MCF 10A (cell line): ENCODE measurements around the gene TUBAL3. TPM values are rescaled to one million over a fixed set of nuclear protein-coding genes. Genes with fewer than 3 reads are reported as not detected.
"Not testable (repeated sequence)": the region's sequence is repeated elsewhere in the genome, so short reads cannot be mapped to it uniquely, and the experiment has no call there.

ENCODE experiments used
- BruUV-seq: library from RNA; stranded (reverse); fragments of 400-500 nt; replicated peaks from 2 replicates; lab custom pipeline; 2021; lab: Mats Ljungman, UMichigan
- CTCF ChIA-PET: fragments of 300-600 bp; sonication (Branson Sonifier 250); formaldehyde crosslinking; extraction: SDS; loops from one replicate; lab custom pipeline; 2021; ENCODE audit warnings: antibody characterized with exemption, inconsistent platforms; lab: Yijun Ruan, JAX
- POLR2A ChIA-PET: fragments of 300-600, 350-650 bp; sonication (Branson Sonifier 250); formaldehyde crosslinking; extraction: SDS; loops from one replicate; lab custom pipeline; 2020; ENCODE audit warnings: antibody characterized with exemption, inconsistent platforms; lab: Yijun Ruan, JAX
- DNase-seq: peaks from one replicate; pipeline ENCODE4 v3.0.0-alpha.2; 2018; ENCODE audit not compliant: unreplicated experiment
- H3K27ac Mint-ChIP-seq: one replicate; pipeline ENCODE4 v1.8.0; 2022; ENCODE audit warnings: mild to moderate bottlenecking, low read depth, mixed read lengths; ENCODE audit not compliant: unreplicated experiment
- H3K27me3 Mint-ChIP-seq: one replicate; pipeline ENCODE4 v1.8.0; 2022; ENCODE audit warnings: mixed read lengths; ENCODE audit not compliant: insufficient read depth, unreplicated experiment
- H3K36me3 Mint-ChIP-seq: one replicate; pipeline ENCODE4 v1.8.0; 2022; ENCODE audit warnings: mild to moderate bottlenecking, moderate library complexity, mixed read lengths; ENCODE audit not compliant: insufficient read depth, unreplicated experiment
- H3K4me1 Mint-ChIP-seq: one replicate; pipeline ENCODE4 v1.8.0; 2022; ENCODE audit warnings: mixed read lengths; ENCODE audit not compliant: insufficient read depth, unreplicated experiment
- H3K4me3 Mint-ChIP-seq: one replicate; pipeline ENCODE4 v1.8.0; 2022; ENCODE audit warnings: mild to moderate bottlenecking, moderate library complexity, mixed read lengths; ENCODE audit not compliant: unreplicated experiment
- H3K9me3 Mint-ChIP-seq: one replicate; pipeline ENCODE4 v1.8.0; 2022; ENCODE audit warnings: mixed read lengths; ENCODE audit not compliant: unreplicated experiment
- intact Hi-C: fragments of 100-400 bp; cut with micrococcal nuclease; formaldehyde crosslinking; loops from 2 replicates; pipeline ENCODE4 v1.14.1; 2022
- total RNA-seq: library from RNA; stranded (reverse); gene quantifications from 2 replicates; pipeline ENCODE4 v1.2.3, GENCODE V29; 2022
- TF ChIP-seq, protein P1 (sequence below): fragments of 200-600 bp; IDR thresholded peaks from one replicate; pipeline ENCODE4 v1.8.0; 2022; ENCODE audit warnings: antibody characterized with exemption, mild to moderate bottlenecking; ENCODE audit not compliant: unreplicated experiment

TUBAL3 gene
- total RNA-seq, 1 experiment from 2014 or later: 0.44 TPM

DNA sequence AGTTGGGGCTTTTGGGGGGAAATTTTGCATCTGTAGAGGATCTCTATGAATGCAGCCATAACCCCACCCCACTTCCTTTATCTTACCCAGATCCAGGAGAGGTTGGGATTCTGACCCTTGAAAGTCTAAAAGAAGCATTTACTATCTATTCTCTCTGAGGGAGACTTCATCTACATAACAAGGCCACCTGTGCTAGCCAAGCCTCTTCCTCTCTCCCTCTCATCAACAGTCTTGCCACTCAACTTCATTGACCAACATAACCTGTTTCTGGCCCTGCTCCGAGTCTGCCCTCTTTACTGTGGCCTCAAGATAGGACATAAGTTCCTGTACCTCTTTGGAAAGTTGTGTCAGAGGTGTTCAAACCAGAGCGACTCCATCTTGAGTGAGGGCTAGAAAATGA lies 19.4 kb downstream of the TUBAL3 start:
- no peak for DNase-seq
- no TSS peak for BruUV-seq
- ChIA-PET POLR2A (no interaction called here), CTCF (interaction anchor here (0.6 to 2.0 kb wide), 3 partner anchors 49 to 274 kb away, joined by 3 to 17 read pairs (median 3); no protein-coding TSS in a partner anchor)
- H3K4me3 Mint-ChIP-seq: no peak overlapping the region
- H3K36me3 Mint-ChIP-seq: no peaks in the 10 kb centered on the region
- H3K27ac Mint-ChIP-seq: no peak overlapping the region
- intact Hi-C loops: no loop called here
- H3K9me3 Mint-ChIP-seq: peaks cover 15% of the 10 kb centered on the region
- TF ChIP-seq, protein P1, sequence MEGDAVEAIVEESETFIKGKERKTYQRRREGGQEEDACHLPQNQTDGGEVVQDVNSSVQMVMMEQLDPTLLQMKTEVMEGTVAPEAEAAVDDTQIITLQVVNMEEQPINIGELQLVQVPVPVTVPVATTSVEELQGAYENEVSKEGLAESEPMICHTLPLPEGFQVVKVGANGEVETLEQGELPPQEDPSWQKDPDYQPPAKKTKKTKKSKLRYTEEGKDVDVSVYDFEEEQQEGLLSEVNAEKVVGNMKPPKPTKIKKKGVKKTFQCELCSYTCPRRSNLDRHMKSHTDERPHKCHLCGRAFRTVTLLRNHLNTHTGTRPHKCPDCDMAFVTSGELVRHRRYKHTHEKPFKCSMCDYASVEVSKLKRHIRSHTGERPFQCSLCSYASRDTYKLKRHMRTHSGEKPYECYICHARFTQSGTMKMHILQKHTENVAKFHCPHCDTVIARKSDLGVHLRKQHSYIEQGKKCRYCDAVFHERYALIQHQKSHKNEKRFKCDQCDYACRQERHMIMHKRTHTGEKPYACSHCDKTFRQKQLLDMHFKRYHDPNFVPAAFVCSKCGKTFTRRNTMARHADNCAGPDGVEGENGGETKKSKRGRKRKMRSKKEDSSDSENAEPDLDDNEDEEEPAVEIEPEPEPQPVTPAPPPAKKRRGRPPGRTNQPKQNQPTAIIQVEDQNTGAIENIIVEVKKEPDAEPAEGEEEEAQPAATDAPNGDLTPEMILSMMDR: no peak
- H3K27me3 Mint-ChIP-seq: no peaks in the 10 kb centered on the region
- H3K4me1 Mint-ChIP-seq: no peaks in the 10 kb centered on the region

DNA sequence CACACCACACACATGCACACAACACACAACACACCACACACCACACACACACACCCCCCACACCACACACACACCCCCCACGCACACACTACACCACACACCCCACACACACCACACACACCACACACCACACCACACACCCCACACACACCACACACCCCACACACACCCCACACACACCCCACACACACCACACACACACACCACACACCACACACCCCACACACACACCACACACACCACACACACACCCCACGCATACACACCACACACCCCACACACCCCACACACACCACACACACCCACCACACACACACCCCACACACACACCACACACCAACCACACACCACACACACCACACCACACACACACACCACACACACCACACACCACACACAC lies 23.4 kb downstream of the TUBAL3 start:
- Mint-ChIP-seq H3K27me3 (no peaks in the 10 kb centered on the region), H3K4me1 (no peaks in the 10 kb centered on the region), H3K4me3 (no peak overlapping the region), H3K36me3 (no peaks in the 10 kb centered on the region), H3K27ac (no peak overlapping the region), H3K9me3 (no peaks in the 10 kb centered on the region)
- TF ChIP-seq, protein P1: no peak
- BruUV-seq: no TSS peak
- CTCF ChIA-PET: interaction anchor here (0.6 to 1.9 kb wide), 4 partner anchors 47 to 566 kb away, joined by 3 to 9 read pairs (median 3); no protein-coding TSS in a partner anchor
- intact Hi-C loops: no loop called here
- POLR2A ChIA-PET: no interaction called here
- DNase-seq: no peak

DNA sequence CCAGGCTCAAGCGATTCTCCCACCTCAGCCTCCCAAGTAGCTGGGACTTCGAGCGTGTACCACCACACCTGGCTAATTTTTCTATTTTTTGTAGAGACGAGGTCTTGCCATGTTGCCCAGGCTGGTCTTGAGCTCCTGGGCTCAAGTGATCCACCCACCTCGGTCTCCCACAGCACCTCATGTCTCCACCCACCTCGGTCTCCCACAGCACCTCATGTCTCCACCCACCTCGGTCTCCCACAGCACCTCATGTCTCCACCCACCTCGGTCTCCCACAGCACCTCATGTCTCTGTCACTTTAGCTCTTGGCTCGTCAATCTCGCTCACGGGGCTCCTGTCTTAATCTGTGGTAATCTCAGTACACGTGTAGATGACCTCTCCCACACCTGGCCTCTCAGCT lies 24.2 kb downstream of the TUBAL3 start:
- CTCF ChIA-PET: interaction anchor here (0.5 to 1.9 kb wide), 6 partner anchors 74 to 1238 kb away, joined by 3 to 9 read pairs (median 4); no protein-coding TSS in a partner anchor
- H3K36me3 Mint-ChIP-seq, H3K27ac Mint-ChIP-seq, POLR2A ChIA-PET, H3K9me3 Mint-ChIP-seq, BruUV-seq, H3K27me3 Mint-ChIP-seq, DNase-seq, H3K4me3 Mint-ChIP-seq, intact Hi-C loops, H3K4me1 Mint-ChIP-seq: not testable (repeated sequence)

DNA sequence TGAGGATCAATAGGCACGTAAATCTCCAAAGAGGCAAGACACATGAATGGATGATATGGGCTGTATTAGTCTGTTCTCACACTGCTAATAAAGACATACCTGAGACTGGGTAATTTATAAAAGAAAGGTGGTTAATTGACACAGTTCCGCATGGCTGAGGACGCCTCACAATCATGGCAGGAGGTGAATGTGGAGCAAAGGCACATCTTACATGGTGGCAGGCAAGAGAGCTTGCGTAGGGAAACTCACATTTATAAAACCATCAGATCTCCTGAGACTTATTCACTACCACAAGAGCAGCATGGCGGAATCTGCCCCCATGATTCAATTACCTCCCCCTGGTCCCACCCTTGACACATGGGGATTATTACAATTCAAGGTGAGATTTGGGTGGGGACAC lies 25.4 kb downstream of the TUBAL3 start:
- H3K27ac Mint-ChIP-seq, H3K9me3 Mint-ChIP-seq, BruUV-seq, intact Hi-C loops, H3K36me3 Mint-ChIP-seq, H3K27me3 Mint-ChIP-seq, H3K4me3 Mint-ChIP-seq, H3K4me1 Mint-ChIP-seq, DNase-seq: not testable (repeated sequence)
- POLR2A ChIA-PET: interaction anchor here (1.1 kb wide), 1 partner anchor 11 kb away, joined by 3 read pairs; no protein-coding TSS in a partner anchor
- CTCF ChIA-PET: interaction anchor here (1.1 to 1.9 kb wide), 2 partner anchors 530 to 564 kb away, joined by 4 to 9 read pairs; no protein-coding TSS in a partner anchor

DNA sequence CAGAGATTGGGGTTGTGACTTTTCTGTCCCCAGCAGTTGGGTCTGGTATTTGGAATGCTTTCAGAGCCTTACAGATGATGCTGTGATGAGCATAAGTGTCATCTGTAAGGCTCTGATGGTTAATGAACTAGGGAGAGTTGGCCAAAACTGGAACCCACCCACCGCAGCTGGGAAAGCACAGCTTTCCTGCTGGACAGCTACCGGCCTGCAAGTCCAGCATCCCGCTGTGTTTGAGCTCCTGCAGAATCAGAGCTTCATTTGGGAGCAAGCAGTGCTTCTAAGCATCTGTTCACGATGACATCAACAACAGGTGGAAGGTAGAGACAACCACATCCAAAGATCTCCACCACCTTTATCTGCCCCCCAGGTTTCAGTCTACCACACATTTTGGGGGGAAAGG lies 28.2 kb downstream of the TUBAL3 start:
- no TSS peak for BruUV-seq
- intact Hi-C loops: no loop called here
- H3K27ac Mint-ChIP-seq: no peak overlapping the region
- no peaks in the 10 kb centered on the region for H3K27me3 Mint-ChIP-seq
- TF ChIP-seq, protein P1: no peak
- H3K4me3 Mint-ChIP-seq: no peak overlapping the region
- ChIA-PET POLR2A (no interaction called here), CTCF (interaction anchor here (1.8 kb wide), 1 partner anchor 527 kb away, joined by 6 read pairs; no protein-coding TSS in a partner anchor)
- H3K9me3 Mint-ChIP-seq: no peaks in the 10 kb centered on the region
- no peak for DNase-seq
- no peaks in the 10 kb centered on the region for H3K36me3 Mint-ChIP-seq
- H3K4me1 Mint-ChIP-seq: no peaks in the 10 kb centered on the region
